H7 (cell line): ENCODE measurements around the gene ATP8B4. TPM values are rescaled to one million over a fixed set of nuclear protein-coding genes. Genes with fewer than 3 reads are reported as not detected.
A peak's percentile ranks its signal among the peaks of the same experiment; 100 is the strongest.

Experiments
- DNase-seq: peaks from one replicate; pipeline ENCODE4 v3.0.0; 2012
- H3K27me3 ChIP-seq: 2 replicates; pipeline ENCODE4 v1.6.0; 2011; ENCODE audit warnings: mild to moderate bottlenecking, low read length; ENCODE audit not compliant: control insufficient read depth, insufficient read depth
- H3K36me3 ChIP-seq: replicated peaks from 2 replicates; pipeline ENCODE4 v1.5.1; 2011; ENCODE audit warnings: low read length; ENCODE audit not compliant: control insufficient read depth, insufficient read depth
- H3K4me3 ChIP-seq: 2 replicates; pipeline ENCODE4 v1.5.1; 2011; ENCODE audit warnings: low read depth, mild to moderate bottlenecking, control low read depth, low read length, moderate library complexity; ENCODE audit not compliant: insufficient read depth
- total RNA-seq: library from RNA; depleted of rRNA; stranded (reverse); fragments of >200 nt; shearing (Covaris generic); gene quantifications from 2 replicates; pipeline ENCODE4 v1.2.3, GENCODE V29; 2014

The ATP8B4 gene
- total RNA-seq, 1 experiment from 2014 or later = not detected

DNA sequence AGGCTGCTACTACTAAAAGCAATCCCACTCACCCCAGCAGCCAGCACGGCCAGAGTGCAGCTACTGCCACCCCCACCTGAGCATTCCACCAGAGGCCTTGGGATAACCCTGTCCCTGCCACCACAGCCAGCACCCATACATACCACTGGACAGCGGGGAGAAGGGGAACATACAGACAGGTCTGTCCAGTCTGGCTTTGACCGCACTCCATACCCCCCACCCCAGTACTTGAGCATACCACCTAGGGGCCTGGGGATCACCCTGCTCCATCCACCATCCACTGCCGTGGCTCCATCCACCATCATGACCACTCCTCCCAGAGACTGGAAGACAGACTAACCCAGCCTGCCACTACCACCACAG is 210.1 kb downstream of the ATP8B4 start:
- H3K36me3 ChIP-seq = no peaks in the 10 kb centered on the region
- H3K4me3 ChIP-seq = no peak overlapping the region
- no peaks in the 10 kb centered on the region for H3K27me3 ChIP-seq
- no peak for DNase-seq

DNA sequence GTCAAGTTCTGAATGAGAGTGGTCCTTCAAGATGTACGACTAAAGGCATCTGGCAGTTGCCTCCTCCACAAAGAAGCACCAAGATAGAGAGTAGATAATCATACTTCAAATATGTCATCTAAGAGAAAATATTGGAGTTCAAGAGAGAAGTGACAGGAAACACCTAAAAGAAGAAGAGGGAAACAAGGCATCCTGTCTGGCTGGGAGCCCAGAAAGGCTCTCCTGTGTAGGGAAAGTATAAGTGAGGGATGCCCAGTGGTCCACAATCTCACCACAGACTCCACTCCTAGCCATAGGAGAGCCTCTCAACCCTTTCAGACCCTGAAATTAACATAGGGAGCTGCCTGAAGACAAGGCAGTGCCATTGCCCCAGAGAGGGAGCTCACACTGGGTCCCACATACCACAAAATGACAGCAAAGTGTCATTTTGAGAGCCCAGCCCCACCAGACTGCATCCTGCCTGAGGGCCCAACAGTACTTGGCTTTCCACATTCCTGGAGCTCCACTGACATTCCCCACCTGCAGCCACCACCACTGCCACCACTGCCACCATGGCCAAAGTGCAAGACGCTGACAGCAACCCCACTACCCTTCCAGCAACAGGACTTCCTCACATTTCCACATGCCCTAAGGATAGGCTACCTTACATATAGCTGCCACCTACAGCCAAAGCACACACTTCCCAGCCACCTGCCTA is 210.6 kb downstream of the ATP8B4 start:
- no peaks in the 10 kb centered on the region for H3K36me3 ChIP-seq
- no peaks in the 10 kb centered on the region for H3K27me3 ChIP-seq
- H3K4me3 ChIP-seq = no peak overlapping the region
- no peak for DNase-seq

DNA sequence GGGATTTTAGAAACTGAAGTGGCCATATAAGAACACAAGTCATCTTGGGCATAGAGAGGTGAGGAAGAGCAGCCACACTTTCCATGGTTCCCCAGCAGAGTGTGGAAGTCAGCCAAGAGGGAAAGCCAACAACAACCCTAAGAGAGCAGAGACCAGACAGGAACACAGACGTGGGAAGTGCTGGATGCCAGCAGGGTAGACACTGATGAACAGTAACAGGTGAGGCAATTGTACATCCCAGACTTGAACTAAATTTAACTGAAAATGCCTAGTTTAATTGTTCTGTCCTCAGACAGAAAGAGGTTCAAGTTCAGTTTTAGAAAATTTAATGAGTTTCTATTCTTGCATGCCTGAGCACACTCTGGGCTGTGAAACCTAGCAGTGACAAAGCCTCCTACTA is 212.1 kb downstream of the ATP8B4 start:
- no peaks in the 10 kb centered on the region for H3K36me3 ChIP-seq
- no peak overlapping the region for H3K4me3 ChIP-seq
- no peaks in the 10 kb centered on the region for H3K27me3 ChIP-seq
- no peak for DNase-seq

DNA sequence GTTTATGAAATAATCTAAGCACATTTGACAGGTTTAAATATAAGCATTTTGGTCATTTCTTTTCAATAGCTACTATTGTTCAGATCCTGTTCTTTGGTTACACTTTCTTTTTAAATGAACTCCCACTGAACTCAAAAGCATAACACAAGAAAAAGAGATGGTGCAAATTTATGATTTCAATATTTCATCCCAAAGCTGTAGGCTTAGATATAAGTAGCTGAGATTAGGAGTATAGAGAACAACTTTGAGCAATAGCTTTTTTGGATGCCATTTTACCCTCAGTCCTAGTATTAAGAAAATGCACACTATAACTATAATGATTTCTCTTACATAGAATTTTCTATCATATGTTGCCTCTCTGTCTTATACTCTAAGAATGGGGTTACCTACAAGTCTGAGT is 213.8 kb downstream of the ATP8B4 start:
- H3K4me3 ChIP-seq = no peak overlapping the region
- no peak for DNase-seq
- no peaks in the 10 kb centered on the region for H3K27me3 ChIP-seq
- H3K36me3 ChIP-seq = no peaks in the 10 kb centered on the region

DNA sequence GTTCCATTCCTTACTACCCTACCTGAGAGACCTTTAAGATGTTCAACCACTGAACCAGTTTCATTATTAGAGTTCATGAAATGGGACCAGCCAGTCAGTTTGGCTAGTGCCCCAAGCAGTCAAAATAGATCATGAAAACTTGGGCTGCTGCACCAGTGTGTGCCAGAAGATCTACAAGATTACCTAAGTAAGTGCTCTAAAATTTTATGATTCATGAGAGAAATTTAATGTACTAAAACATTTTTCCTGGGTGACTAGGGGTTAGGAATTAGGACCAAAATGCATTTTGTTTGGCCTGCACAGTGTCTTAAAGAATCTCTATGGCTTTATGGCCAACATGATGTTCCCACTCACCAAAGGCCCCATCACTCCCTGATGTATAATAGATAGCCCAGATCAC is 214.7 kb downstream of the ATP8B4 start:
- no peaks in the 10 kb centered on the region for H3K27me3 ChIP-seq
- H3K4me3 ChIP-seq = no peak overlapping the region
- H3K36me3 ChIP-seq = no peaks in the 10 kb centered on the region
- no peak for DNase-seq

DNA sequence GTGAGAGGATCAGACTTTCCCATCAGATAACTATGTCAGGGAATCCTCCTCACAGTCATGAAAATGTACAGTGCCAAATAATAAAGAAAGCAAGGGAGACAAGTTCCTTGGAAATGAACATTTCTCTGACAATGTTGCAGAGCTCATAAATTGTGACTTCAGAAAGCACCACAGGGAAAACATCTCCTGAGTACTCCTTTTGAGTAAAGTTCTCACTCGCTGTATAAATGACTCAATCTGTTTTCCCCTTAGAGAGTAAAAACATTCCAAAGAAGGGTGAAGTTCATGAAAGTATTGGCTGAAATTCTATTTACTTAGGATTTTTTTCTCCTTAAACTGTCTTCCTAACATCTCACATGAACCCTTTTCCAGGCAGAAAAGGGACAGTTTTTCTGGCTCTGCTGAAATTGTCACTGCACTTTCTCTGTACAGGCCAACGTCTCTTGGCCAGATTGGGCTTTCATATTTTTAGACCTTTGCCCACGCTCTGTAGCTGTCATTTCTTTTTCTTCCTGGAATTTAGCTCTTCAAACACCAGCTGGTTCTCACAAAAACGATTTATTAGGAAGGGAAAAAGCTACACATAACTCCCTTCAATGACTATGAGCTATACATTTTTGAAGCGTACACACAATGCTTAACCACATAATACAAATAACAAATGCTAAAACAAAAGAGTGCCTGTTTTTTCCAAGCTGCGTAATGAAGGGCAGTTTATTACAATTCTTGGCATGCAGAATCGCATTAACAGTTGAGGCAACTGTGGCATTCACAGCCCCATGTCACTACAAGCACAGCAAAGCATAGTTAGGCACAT is 216.1 kb downstream of the ATP8B4 start:
- no peak for DNase-seq
- H3K36me3 ChIP-seq = no peaks in the 10 kb centered on the region
- H3K27me3 ChIP-seq = no peaks in the 10 kb centered on the region

DNA sequence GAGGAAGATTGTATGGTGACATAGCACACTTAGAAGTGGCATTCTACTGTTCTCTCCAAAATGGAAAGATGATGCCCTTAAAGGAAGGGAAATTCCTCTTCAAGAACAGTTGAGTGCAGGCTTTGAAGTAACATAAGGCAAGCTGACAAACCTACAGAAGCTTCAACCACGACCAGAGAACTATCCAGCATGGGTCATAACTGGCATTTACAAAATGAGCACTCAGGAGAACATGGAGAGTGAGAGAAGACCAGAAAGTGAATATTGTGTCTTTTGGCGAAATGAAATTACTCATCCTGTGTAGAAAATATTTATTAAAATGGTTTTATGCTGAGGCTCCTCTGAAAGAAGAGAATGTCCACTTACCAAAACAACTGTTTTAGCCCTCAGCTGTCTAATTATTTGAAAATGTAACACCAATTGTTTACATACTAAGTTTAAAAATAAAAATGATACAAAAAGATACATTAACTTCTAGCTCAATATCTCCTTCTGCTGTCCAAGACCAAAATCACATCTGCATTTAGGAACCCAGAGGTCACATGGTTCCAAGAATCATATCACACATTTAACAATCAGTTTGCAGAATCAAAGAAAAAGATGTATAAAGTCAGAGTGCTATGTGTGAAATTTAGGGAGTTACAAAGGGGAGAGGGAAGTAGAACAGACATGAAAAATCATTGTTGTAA is 216.9 kb downstream of the ATP8B4 start:
- H3K36me3 ChIP-seq = no peaks in the 10 kb centered on the region
- no peak for DNase-seq
- H3K27me3 ChIP-seq = no peaks in the 10 kb centered on the region
- no peak overlapping the region for H3K4me3 ChIP-seq

More for the DNA sequence above, 216.1 kb downstream of the ATP8B4 start:
- H3K4me3 ChIP-seq = no peak overlapping the region

DNA sequence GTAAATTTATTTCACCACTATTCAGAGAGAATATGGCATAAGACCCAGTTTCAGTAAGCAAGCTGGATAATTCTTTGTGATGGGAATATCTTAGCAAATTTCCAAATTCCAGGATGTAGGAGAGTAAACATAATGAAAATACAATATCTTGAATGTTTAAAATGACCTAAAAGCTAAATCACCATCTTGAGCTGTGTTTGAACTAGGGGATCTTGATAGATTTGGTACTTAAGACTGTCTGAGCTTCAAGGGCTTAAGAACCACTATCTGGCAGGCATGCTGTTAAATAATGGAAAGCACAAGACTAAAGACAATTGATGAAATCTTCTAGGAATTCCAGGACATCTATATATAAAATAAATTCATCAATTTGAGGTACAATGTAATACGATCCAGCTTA is 217.7 kb downstream of the ATP8B4 start:
- Histone ChIP-seq H3K27me3 (no peaks in the 10 kb centered on the region), H3K4me3 (no peak overlapping the region), H3K36me3 (no peaks in the 10 kb centered on the region)
- DNase-seq = no peak

DNA sequence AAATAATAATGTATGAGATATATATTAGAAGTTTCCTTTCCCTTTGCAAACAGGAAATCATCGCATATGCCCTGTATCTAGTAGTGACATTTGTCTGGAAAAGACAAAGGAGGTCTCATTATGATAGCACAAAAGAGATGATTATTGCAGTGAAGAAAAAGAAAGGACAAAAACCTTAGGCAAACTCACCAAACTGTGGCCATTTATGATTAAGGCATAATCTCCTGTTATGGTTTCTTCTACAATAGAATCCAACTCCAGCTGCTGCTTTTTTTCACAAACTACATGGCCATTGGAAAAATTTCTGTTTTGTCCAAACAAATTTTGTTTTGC is 218.2 kb downstream of the ATP8B4 start:
- H3K36me3 ChIP-seq = no peaks in the 10 kb centered on the region
- no peak overlapping the region for H3K4me3 ChIP-seq
- no peak for DNase-seq
- H3K27me3 ChIP-seq = no peaks in the 10 kb centered on the region

DNA sequence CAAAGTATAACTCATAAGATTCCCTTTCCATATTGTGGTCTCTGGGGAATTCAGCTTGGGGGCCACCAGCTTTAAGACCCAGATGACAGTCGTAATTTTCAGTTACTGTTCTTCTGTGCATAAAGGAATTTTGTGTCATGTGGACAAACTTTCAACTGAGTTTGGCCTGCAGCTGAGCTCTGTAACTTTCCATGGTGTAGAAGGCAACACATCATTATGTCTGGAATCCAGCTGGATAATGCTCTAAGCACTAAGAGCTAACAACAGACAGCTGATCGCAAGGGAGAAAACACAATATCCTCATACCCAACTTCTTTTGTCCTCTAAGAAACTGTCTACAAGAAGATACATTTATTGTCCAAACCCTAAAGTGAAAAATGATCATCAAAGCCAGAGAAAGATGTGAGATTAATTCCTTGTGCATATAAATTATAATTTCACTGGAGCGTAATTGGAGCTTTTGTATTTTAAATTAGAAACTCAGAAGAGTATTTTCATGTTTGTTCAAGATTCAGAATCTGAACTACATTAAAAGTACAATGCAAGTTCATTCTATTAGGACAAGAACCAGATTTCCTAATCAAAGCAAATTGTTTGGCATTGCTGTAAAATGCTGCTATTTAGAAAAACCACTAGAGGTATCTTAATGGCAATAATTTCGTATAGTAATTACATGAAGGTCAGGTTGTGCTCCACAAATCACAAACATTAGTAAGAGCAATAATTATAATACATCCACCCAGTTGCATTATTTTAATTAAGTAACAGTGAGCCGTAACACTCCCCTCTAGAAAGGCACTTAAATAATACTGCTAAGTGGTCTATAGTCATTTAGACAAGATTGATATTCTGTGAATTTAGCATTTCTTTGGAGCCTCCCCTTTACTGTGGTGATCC is 218.8 kb downstream of the ATP8B4 start:
- no peak for DNase-seq
- no peak overlapping the region for H3K4me3 ChIP-seq
- H3K36me3 ChIP-seq = no peaks in the 10 kb centered on the region
- no peaks in the 10 kb centered on the region for H3K27me3 ChIP-seq

DNA sequence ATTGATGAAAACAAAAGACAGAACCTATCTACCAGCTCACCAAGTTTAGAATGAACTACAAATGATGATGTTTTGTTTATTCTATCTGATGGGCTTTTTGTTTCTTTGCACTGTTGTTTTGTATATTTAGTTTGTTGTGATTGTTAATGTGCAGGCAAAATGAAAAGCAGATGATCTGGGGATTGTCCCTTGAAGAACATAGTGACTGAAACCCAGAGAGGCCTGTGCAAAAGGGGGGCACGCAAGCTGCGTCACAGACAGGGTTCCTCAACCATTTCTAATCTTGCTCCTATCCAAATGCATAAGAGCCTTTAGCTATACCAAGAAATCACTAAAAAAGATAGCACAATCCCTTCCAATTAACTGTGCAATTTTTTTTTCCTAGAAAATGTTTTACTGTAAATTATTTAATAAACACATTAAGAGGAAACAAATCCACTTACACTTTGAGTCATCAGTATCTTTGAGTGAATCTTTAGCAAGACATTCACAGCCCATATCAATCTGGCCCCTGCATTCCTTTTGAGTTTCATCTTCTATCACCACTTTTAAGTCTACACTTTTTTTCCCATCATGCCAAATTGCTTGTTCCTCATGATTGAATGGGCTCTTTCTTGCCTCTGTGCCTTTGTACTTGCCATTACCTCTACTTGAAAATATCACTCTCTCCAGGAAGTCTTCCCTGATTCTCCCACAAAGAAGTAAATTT is 220.3 kb downstream of the ATP8B4 start:
- H3K36me3 ChIP-seq = no peaks in the 10 kb centered on the region

DNA sequence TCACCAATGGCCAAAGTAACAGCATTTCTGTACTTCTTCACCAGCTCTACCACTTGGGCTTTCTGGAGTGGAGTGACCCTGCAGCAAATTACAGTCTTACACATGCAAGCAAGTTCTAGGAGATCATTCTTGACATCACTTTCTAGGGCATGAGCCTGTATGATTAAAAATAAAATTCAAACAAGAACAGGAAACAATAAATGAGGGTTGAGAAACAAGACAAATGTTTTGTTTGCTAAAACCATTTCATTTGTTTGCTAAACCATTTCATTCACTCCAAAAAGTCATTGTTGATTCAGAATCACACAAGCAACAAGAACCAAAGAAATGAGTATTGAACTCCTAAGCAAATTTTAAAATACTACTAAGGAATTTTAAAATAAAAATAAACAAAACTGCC is 220.9 kb downstream of the ATP8B4 start:
- no peak overlapping the region for H3K4me3 ChIP-seq
- H3K27me3 ChIP-seq = no peaks in the 10 kb centered on the region
- DNase-seq = no peak
- H3K36me3 ChIP-seq = no peaks in the 10 kb centered on the region

More for the DNA sequence above, 220.3 kb downstream of the ATP8B4 start:
- Histone ChIP-seq H3K27me3 (no peaks in the 10 kb centered on the region), H3K4me3 (no peak overlapping the region)
- DNase-seq = no peak

DNA sequence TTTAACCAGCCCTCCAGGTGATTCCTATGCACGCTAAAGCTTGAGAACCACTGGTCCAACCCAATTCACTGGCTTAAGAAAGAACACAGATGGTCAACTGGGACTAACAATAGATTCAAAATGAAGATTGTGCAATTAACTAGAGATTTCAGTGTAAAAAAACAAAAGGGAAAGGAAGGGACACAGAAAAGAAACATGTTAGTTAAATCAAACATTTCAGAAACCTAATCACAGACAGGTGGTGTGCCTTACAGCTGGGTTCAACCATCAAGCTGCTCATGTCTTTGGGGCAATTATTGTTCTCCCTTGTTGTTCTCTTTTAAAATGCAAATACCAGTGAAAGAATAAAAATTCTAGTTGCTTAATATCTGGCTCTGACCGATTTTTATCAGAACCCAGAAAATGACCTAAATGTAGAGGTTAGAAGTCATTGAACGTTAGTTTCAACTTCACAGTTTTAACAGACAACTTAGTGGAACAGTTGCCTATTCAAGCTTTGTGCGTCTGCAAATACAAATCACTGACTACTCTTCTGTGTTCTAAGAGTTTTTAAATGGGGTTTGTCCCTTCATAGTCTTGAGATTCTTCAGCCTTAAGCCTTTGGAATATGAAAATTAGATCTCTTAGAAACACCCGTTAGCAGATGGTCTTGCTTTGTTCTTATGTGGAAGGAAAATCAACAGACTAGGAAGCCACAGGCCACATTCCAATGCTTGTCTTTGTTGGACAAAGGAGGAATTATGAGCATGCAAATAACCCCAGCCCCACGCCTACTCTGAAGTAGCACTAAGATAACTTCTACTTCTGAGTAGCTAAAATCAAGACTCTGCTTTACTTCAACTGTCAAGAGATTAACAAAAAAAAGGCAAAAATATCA is 223.4 kb downstream of the ATP8B4 start:
- peak; percentile 9 for DNase-seq
- no peaks in the 10 kb centered on the region for H3K36me3 ChIP-seq
- no peaks in the 10 kb centered on the region for H3K27me3 ChIP-seq
- H3K4me3 ChIP-seq = no peak overlapping the region
